Kidney (tissue), 14 donors: Measurements from ENCODE around the gene SHISA8. TPM values are rescaled to one million over a fixed set of nuclear protein-coding genes. Genes with fewer than 3 reads are reported as not detected.
A peak's percentile ranks its signal among the peaks of the same experiment; 100 is the strongest.

Experiments used
- DNase-seq, 5 donors: peaks; one replicate each; pipeline ENCODE4 v3.0.0-alpha.2; 2013 to 2020
- FAIRE-seq: peaks from 2 replicates; lab custom pipeline; 2012; peaks lifted over from hg19 to GRCh38; lab: Jason Lieb, UNC
- H3K27ac ChIP-seq, 2 donors: one replicate each; pipeline ENCODE4 v1.7.0; 2013; ENCODE audit warnings: low read depth in 2 of 2, low read length in 2 of 2, inconsistent platforms in 1 of 2
- H3K27me3 ChIP-seq: one replicate; pipeline ENCODE4 v1.7.1; 2013; ENCODE audit warnings: low read length, inconsistent platforms; ENCODE audit not compliant: control insufficient read depth, insufficient read depth
- H3K36me3 ChIP-seq, 3 donors: one replicate each; pipeline versions ENCODE4 v1.7.0 to v1.7.1; 2013; ENCODE audit warnings: low read length in 3 of 3, control low read depth in 1 of 3, inconsistent platforms in 1 of 3; ENCODE audit not compliant: insufficient read depth in 3 of 3, control insufficient read depth in 2 of 3
- H3K4me1 ChIP-seq, 3 donors: one replicate each; pipeline versions ENCODE4 v1.7.0 to v1.7.1; 2013; ENCODE audit warnings: low read length in 3 of 3, inconsistent platforms in 1 of 3, low read depth in 1 of 3; ENCODE audit not compliant: control insufficient read depth in 2 of 3, insufficient read depth in 2 of 3
- H3K4me3 ChIP-seq, 3 donors: one replicate each; pipeline versions ENCODE4 v1.7.0 to v1.8.1; 2013; ENCODE audit warnings: low read length in 3 of 3, control low read depth in 1 of 3, inconsistent platforms in 1 of 3
- H3K9ac ChIP-seq, 3 donors: one replicate each; pipeline versions ENCODE4 v1.7.0 to v1.7.1; 2013; ENCODE audit warnings: low read length in 3 of 3, control low read depth in 1 of 3, inconsistent platforms in 1 of 3
- H3K9me3 ChIP-seq, 3 donors: one replicate each; pipeline versions ENCODE4 v1.7.0 to v1.7.1; 2013; ENCODE audit warnings: low read length in 3 of 3, control low read depth in 1 of 3, inconsistent platforms in 1 of 3; ENCODE audit not compliant: control insufficient read depth in 2 of 3, insufficient read depth in 1 of 3
- CTCF ChIP-seq: IDR thresholded peaks from 3 replicates; pipeline ENCODE4 v1.5.1; 2012; ENCODE audit warnings: mild to moderate bottlenecking, moderate library complexity, borderline replicate concordance; ENCODE audit not compliant: insufficient read depth; ENCODE audit errors: extremely low read depth
- intact Hi-C: fragments of 100-400 bp; cut with DNase I; formaldehyde crosslinking; loops from one replicate; pipeline ENCODE4 v1.11.1; 2022
- polyA plus RNA-seq: library from polyadenylated mRNA; stranded (reverse); fragments of 350-450 nt; fragmentation: Illumina TruSeq; extraction: RNeasy Lipid Tissue Mini Kit (QIAGEN cat#74804); gene quantifications from one replicate; pipeline ENCODE4 v1.2.3, GENCODE V29; 2014; ENCODE audit warnings: low read depth, low replicate concordance; ENCODE audit not compliant: insufficient read depth
- total RNA-seq: library from RNA; stranded (reverse); fragmentation: NEBNext Ultra II Directional; extraction: Animal tissue kit (Norgen Biotek cat#: 25700); gene quantifications from one replicate; pipeline ENCODE4 v1.2.1, GENCODE V29; 2021
- donor health status: control.
- donor health status: control.
- donor health status: control.
- donor health status: control.
- donor health status: control.
- donor health status: DM: yes; HTN: yes; CAD: no.
- donor health status: Normal renal cell carcinoma (clear cell type).

SHISA8 gene
- total and polyA plus RNA-seq, 2 donors from 2014 or later: 0.35 to 0.47 TPM

DNA sequence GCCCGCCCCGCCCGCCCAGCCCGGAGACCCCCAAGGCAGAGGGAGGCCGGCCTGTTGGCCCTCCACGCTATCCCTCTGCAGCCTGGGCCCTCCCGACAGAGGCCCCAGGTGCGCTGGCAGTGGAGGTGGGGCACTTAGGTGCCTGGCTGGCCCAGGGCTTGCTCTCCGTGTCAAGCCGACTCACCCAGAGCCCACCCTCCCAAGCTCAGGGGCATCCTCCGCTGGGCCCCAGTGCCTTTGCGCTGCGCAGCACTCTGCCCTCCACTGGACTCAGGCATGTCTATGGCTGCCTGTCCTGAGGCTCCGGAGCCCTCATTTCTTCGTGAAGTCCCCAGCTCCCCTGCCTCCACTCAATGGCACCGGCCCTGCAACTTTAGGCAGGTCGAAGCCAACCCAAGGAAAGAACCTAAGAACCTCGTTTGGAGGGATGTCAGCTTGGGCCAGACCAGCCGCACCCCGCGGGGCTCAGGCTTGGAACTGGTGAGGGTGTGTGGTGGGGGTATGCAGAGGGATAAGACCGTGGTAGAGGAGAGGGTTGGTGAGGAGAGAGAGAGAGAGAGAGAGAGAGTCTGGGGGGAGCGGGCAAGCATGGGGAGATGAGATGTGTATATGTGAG lies 43.2 kb upstream of the SHISA8 start:
- H3K9ac ChIP-seq: no peak overlapping the region
- no peaks in the 10 kb centered on the region for H3K9me3 ChIP-seq
- FAIRE-seq: no peak

DNA sequence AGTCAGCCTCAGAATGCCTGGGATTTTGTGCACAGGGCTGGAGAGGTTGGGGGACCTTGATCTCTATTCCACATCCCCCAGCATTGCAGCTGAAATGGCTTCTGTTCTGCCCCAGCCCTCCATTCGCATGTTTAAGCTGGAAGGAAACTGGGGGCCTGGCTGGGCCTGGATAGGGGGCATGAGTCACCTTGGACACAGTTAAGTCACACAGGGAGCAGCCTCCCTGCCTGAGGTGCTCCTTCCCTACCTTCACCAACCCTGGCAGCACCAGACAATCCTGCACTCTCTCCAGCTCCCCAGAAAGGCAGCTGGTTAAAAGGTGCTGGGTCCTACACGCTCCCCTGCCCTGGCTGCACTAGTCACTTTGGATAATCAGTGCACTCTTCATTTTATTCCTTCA lies 37.8 kb upstream of the SHISA8 start:
- Histone ChIP-seq H3K4me1 (no peaks in the 10 kb centered on the region), H3K4me3 (no peak overlapping the region), H3K9me3 (no peaks in the 10 kb centered on the region), H3K9ac (no peak overlapping the region), H3K27me3 (no peaks in the 10 kb centered on the region), H3K27ac (no peak overlapping the region), H3K36me3 (no peaks in the 10 kb centered on the region)
- no peak for TF ChIP-seq CTCF
- FAIRE-seq (no peak), DNase-seq (no peak)
- intact Hi-C loops: no loop called here

More for the DNA sequence above, 43.2 kb upstream of the SHISA8 start:
- H3K27ac ChIP-seq: no peak overlapping the region
- no peaks in the 10 kb centered on the region for H3K27me3 ChIP-seq
- DNase-seq: peak in 1 of 5 donors; percentile 28
- H3K4me3 ChIP-seq: no peak overlapping the region
- intact Hi-C loops: no loop called here
- TF ChIP-seq CTCF: no peak
- H3K36me3 ChIP-seq: no peaks in the 10 kb centered on the region
- peaks cover 0 to 4% (median 0%) of the 10 kb centered on the region in 3 donors for H3K4me1 ChIP-seq

- H3K4me1 ChIP-seq: no peaks in the 10 kb centered on the region
- peak in 2 of 5 donors; percentile 45 to 84 for DNase-seq
- no peak for FAIRE-seq
- H3K9ac ChIP-seq: no peak within 1 kb of the TSS
- H3K4me3 ChIP-seq: no peak within 1 kb of the TSS
- no peaks in the 10 kb centered on the region for H3K27me3 ChIP-seq
- H3K27ac ChIP-seq: no peak within 1 kb of the TSS
- H3K36me3 ChIP-seq: no peaks in the 10 kb centered on the region
- intact Hi-C loops: no loop called here
- no peak for TF ChIP-seq CTCF
- no peaks in the 10 kb centered on the region for H3K9me3 ChIP-seq
Measured at GRCh38 chr22:41951898-41952474, 37.1 kb upstream of the SHISA8 start, which contains the start of gene SMIM45. SMIM45 (plus strand) TSS chr22:41952150.
